ENCODE data around the gene SLC27A3. TPM values are rescaled to one million over a fixed set of nuclear protein-coding genes. Genes with fewer than 3 reads are reported as not detected.

SLC27A3 gene
- total and polyA plus RNA-seq, 9 of the 15 experiments (the other 6 are each of a cell fraction or from before 2014, with no cell fraction given) = 0.57 to 5.2 (median 2.8) TPM

GRCh38 chr1:153754266-153754665 is 20.9 kb upstream of the SLC27A3 start:
- peaks cover 60% of the 10 kb centered on the region for H3K36me3 ChIP-seq (ENCODE audit: control insufficient read depth, insufficient read depth, low read length)
- TF ChIP-seq MLX (CRISPR knock-in tag; conservative IDR thresholded peaks at IDR 0.05) = no peak
- TF ChIP-seq, protein P1, sequence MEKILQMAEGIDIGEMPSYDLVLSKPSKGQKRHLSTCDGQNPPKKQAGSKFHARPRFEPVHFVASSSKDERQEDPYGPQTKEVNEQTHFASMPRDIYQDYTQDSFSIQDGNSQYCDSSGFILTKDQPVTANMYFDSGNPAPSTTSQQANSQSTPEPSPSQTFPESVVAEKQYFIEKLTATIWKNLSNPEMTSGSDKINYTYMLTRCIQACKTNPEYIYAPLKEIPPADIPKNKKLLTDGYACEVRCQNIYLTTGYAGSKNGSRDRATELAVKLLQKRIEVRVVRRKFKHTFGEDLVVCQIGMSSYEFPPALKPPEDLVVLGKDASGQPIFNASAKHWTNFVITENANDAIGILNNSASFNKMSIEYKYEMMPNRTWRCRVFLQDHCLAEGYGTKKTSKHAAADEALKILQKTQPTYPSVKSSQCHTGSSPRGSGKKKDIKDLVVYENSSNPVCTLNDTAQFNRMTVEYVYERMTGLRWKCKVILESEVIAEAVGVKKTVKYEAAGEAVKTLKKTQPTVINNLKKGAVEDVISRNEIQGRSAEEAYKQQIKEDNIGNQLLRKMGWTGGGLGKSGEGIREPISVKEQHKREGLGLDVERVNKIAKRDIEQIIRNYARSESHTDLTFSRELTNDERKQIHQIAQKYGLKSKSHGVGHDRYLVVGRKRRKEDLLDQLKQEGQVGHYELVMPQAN (IDR thresholded peaks at IDR 0.05; ENCODE audit: borderline replicate concordance) = no peak
- TF ChIP-seq PTRF (tag; IDR thresholded peaks at IDR 0.05) = no peak
- no peak for TF ChIP-seq RBM39 (optimal IDR thresholded peaks at IDR 0.05; ENCODE audit: low read depth, low read length)
- TF ChIP-seq ZNF699 (CRISPR knock-in tag; IDR thresholded peaks at IDR 0.05; ENCODE audit: insufficient replicate concordance) = no peak
- TF ChIP-seq, protein P2, sequence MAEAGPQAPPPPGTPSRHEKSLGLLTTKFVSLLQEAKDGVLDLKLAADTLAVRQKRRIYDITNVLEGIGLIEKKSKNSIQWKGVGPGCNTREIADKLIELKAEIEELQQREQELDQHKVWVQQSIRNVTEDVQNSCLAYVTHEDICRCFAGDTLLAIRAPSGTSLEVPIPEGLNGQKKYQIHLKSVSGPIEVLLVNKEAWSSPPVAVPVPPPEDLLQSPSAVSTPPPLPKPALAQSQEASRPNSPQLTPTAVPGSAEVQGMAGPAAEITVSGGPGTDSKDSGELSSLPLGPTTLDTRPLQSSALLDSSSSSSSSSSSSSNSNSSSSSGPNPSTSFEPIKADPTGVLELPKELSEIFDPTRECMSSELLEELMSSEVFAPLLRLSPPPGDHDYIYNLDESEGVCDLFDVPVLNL (CRISPR knock-in tag; IDR thresholded peaks at IDR 0.05; ENCODE audit: low read depth) = no peak
- no peak for TF ChIP-seq ZNF384 (IDR thresholded peaks at IDR 0.05; ENCODE audit: low read depth, low read length)
- TF ChIP-seq SMARCA5 (IDR thresholded peaks at IDR 0.05) = no peak
- TF ChIP-seq ZNF316 (IDR thresholded peaks at IDR 0.05) = no peak
- TF ChIP-seq ARID3B (CRISPR knock-in tag; IDR thresholded peaks at IDR 0.05; ENCODE audit: borderline replicate concordance) = no peak
- TF ChIP-seq TAF1 (IDR thresholded peaks at IDR 0.05; ENCODE audit: control insufficient read depth, extremely low read depth, insufficient read depth, low read length, severe bottlenecking) = no peak
- no peak for TF ChIP-seq ZNF24 (IDR thresholded peaks at IDR 0.05)
- TF ChIP-seq ERF (CRISPR knock-in tag; IDR thresholded peaks at IDR 0.05) = no peak
- no peak for TF ChIP-seq GTF2E2 (tag; IDR thresholded peaks at IDR 0.05)
- no peak for TF ChIP-seq MXI1 (IDR thresholded peaks at IDR 0.05; ENCODE audit: low read depth, low read length)
- TF ChIP-seq, protein P3, sequence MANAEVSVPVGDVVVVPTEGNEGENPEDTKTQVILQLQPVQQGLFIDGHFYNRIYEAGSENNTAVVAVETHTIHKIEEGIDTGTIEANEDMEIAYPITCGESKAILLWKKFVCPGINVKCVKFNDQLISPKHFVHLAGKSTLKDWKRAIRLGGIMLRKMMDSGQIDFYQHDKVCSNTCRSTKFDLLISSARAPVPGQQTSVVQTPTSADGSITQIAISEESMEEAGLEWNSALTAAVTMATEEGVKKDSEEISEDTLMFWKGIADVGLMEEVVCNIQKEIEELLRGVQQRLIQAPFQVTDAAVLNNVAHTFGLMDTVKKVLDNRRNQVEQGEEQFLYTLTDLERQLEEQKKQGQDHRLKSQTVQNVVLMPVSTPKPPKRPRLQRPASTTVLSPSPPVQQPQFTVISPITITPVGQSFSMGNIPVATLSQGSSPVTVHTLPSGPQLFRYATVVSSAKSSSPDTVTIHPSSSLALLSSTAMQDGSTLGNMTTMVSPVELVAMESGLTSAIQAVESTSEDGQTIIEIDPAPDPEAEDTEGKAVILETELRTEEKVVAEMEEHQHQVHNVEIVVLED (CRISPR knock-in tag; IDR thresholded peaks at IDR 0.05) = no peak
- TF ChIP-seq POLR3G (IDR thresholded peaks at IDR 0.05; ENCODE audit: extremely low read depth, insufficient read length, insufficient replicate concordance) = no peak

More at GRCh38 chr1:153754266-153754665, 20.9 kb upstream of the SLC27A3 start:
- Histone ChIP-seq H3K4me1 (replicated peaks in 1 of 2; ENCODE audit: control insufficient read depth in 2 of 2, insufficient read depth in 2 of 2, low read length in 2 of 2) (no peaks in the 10 kb centered on the region; a peak in 2 of 5 replicates), H4K20me1 (replicated peaks; ENCODE audit: control insufficient read depth, insufficient read depth, low read length) (no peaks in the 10 kb centered on the region), H3K27me3 (ENCODE audit: control insufficient read depth in 2 of 2, insufficient read depth in 2 of 2, low read length in 2 of 2) (no peaks in the 10 kb centered on the region), H3K4me3 (no peak overlapping the region), H3K27ac (ENCODE audit: extremely low read depth, low read depth, low read length) (no peak overlapping the region), H3K9me1 (ENCODE audit: control insufficient read depth, insufficient read depth, low read length) (no peaks in the 10 kb centered on the region), H2AFZ (ENCODE audit: low read depth, low read length) (no peak overlapping the region), H3K9me3 (replicated peaks; ENCODE audit: control insufficient read depth, insufficient read depth, low read depth, low read length) (no peaks in the 10 kb centered on the region), H3K4me2 (ENCODE audit: insufficient read depth, low read length) (no peak overlapping the region), H3K79me2 (ENCODE audit: control insufficient read depth, insufficient read depth, low read length) (no peaks in the 10 kb centered on the region), H3K9ac (ENCODE audit: insufficient read depth in 1 of 2, low read depth in 2 of 2, low read length in 2 of 2) (no peak overlapping the region)
- intact Hi-C loops (cut with micrococcal nuclease) = no loop called here
- FAIRE-seq (no peak), ATAC-seq (no peak), DNase-seq (ENCODE audit: extremely low read depth in 1 of 4, low spot score in 3 of 4) (no peak)
- WGBS (ENCODE audit: insufficient coverage, low coverage, missing lambda C conversion rate) = 95% methylated on average over 2 of the region's 2 CpGs
- BruUV-seq (replicated peaks) = no TSS peak
- POLR2A ChIA-PET = interaction anchor here (0.9 to 1.0 kb wide), 2 partner anchors 11 to 18 kb away, joined by 3 read pairs; no protein-coding TSS in a partner anchor
- in situ Hi-C loops (cut with MboI) = loop anchor here (10.0 kb wide), 1 partner anchor 399 kb away; the partner anchor contains the start of gene S100A9
- CTCF ChIA-PET (ENCODE audit: low intra/inter-chr PET ratio) = no interaction called here

All from K562 (cell line).